Measurements from ENCODE around the gene JMJD1C. TPM values are rescaled to one million over a fixed set of nuclear protein-coding genes. Genes with fewer than 3 reads are reported as not detected.
A peak's percentile ranks its signal among the peaks of the same experiment; 100 is the strongest.

Gene JMJD1C
- total RNA-seq, 4 donors from 2014 or later: 41.6 to 77.8 (median 56.9) TPM

GRCh38 chr10:63452524-63452923 is 13.3 kb downstream of the JMJD1C start:
- no peak for DNase-seq
- intact Hi-C loops (cut with DNase I): no loop called here
- H3K27ac ChIP-seq: no peak overlapping the region
- TF ChIP-seq, protein P1, sequence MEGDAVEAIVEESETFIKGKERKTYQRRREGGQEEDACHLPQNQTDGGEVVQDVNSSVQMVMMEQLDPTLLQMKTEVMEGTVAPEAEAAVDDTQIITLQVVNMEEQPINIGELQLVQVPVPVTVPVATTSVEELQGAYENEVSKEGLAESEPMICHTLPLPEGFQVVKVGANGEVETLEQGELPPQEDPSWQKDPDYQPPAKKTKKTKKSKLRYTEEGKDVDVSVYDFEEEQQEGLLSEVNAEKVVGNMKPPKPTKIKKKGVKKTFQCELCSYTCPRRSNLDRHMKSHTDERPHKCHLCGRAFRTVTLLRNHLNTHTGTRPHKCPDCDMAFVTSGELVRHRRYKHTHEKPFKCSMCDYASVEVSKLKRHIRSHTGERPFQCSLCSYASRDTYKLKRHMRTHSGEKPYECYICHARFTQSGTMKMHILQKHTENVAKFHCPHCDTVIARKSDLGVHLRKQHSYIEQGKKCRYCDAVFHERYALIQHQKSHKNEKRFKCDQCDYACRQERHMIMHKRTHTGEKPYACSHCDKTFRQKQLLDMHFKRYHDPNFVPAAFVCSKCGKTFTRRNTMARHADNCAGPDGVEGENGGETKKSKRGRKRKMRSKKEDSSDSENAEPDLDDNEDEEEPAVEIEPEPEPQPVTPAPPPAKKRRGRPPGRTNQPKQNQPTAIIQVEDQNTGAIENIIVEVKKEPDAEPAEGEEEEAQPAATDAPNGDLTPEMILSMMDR (IDR thresholded peaks at IDR 0.05): no peak
- no peak for TF ChIP-seq POLR2A (IDR thresholded peaks at IDR 0.05)
- no peaks in the 10 kb centered on the region for H3K27me3 ChIP-seq
- H3K4me3 ChIP-seq: no peak overlapping the region
- H3K4me1 ChIP-seq: no peaks in the 10 kb centered on the region
- H3K9me3 ChIP-seq: no peaks in the 10 kb centered on the region
- H3K36me3 ChIP-seq: no peaks in the 10 kb centered on the region

GRCh38 chr10:63446716-63447440 is 18.9 kb downstream of the JMJD1C start:
- H3K36me3 ChIP-seq: no peaks in the 10 kb centered on the region
- DNase-seq: no peak
- peaks cover 0 to 3% (median 0%) of the 10 kb centered on the region in 3 donors for H3K4me1 ChIP-seq
- H3K27ac ChIP-seq: no peak overlapping the region
- no peak overlapping the region for H3K4me3 ChIP-seq
- 90 to 100% methylated on average over 1 of the region's 1 CpG for WGBS, 2 donors
- TF ChIP-seq, protein P1 (IDR thresholded peaks at IDR 0.05): no peak
- TF ChIP-seq POLR2A (IDR thresholded peaks at IDR 0.05): no peak
- intact Hi-C loops (cut with DNase I): no loop called here
- H3K9me3 ChIP-seq: no peaks in the 10 kb centered on the region
- H3K27me3 ChIP-seq: no peaks in the 10 kb centered on the region

- WGBS, 2 donors: 78 to 84% methylated on average over 3 of the region's 3 CpGs
- H3K4me3 ChIP-seq: no peak overlapping the region
- peaks cover 0 to 31% (median 8%) of the 10 kb centered on the region in 3 donors for H3K4me1 ChIP-seq
- no peak for TF ChIP-seq POLR2A (IDR thresholded peaks at IDR 0.05)
- TF ChIP-seq, protein P1 (IDR thresholded peaks at IDR 0.05): no peak
- H3K9me3 ChIP-seq: no peaks in the 10 kb centered on the region
- no peaks in the 10 kb centered on the region for H3K27me3 ChIP-seq
- intact Hi-C loops (cut with DNase I): no loop called here
- no peak overlapping the region for H3K27ac ChIP-seq
- H3K36me3 ChIP-seq: no peaks in the 10 kb centered on the region
- DNase-seq: no peak
These were observed 24.4 kb downstream of the JMJD1C start for GRCh38 chr10:63441404-63441803.

DNA sequence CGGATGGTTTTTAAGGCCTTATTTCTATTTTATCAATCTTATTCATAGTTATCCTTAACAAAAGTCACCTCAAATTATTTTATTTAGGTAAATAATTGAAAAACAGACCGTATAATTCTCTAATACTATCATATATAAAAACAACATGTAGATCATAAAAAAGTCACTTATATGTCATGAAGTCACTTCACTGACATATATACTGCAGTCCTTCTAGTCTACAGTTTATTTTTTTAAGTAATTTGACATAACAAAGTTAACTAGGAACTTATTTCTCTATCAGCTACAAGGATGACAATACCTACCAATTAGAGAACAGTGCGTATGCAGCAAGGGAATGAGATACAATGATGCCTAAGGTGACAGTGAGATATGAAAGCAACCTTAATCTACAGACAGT is 26.2 kb downstream of the JMJD1C start:
- intact Hi-C loops (cut with DNase I): no loop called here
- WGBS, 2 donors: 79 to 95% methylated on average over 3 of the region's 3 CpGs
- no peaks in the 10 kb centered on the region for H3K9me3 ChIP-seq
- peaks cover 0 to 44% (median 8%) of the 10 kb centered on the region in 3 donors for H3K4me1 ChIP-seq
- H3K27me3 ChIP-seq: no peaks in the 10 kb centered on the region
- DNase-seq: no peak
- no peaks in the 10 kb centered on the region for H3K36me3 ChIP-seq
- no peak overlapping the region for H3K4me3 ChIP-seq
- TF ChIP-seq, protein P1 (IDR thresholded peaks at IDR 0.05): no peak
- TF ChIP-seq POLR2A (IDR thresholded peaks at IDR 0.05): no peak
- no peak overlapping the region for H3K27ac ChIP-seq

DNA sequence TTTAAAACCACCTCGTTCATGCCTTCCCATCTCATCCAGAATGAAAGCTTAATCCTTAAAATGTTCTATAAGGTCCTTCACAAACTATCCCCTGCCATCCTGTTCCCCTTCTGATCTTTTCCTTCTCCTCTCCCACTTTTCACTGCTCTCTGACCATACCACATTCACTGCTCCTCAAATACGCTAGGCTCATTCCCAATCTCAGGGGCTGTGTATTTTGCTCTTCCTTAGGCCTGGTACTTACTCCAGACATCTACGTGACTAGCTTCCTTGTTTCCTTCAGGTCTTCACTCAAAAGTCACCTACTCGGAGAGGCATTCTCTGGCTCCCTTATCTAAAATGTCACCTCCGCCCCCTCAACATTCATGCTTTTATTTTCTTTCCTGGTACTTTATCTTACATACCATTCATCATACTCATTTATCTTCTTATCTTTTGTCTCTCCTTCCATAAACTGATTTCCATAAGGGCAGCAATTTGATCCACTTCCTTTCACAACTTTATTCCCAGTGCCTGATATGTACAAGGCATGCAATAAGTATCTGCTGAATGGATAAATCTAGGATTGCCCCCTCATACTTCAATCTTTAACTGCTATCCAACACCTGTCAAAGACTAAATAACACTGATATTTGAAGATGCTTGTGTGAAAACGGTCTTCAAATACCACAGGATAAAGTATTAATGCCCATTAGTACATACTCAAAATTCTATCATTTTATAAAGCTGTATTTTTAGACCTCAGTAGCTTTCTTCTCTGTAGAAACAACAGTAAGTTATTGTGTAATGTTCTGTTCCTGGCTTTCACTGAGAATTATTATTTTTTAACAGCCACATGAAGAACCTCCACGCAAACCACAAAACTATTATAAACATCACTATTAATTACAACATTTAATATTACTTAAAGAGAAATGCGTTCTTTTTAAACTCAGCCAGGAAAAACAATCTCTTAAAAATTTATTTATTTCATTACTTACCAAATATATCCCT is 27.0 kb downstream of the JMJD1C start:
- 76 to 78% methylated on average over 8 of the region's 8 CpGs for WGBS, 2 donors
- Histone ChIP-seq H3K36me3 (no peaks in the 10 kb centered on the region), H3K4me1 (peaks cover 0 to 52% (median 8%) of the 10 kb centered on the region in 3 donors), H3K27ac (peak overlapping the region in 1 of 4 donors; percentile 43), H3K4me3 (no peak overlapping the region), H3K9me3 (no peaks in the 10 kb centered on the region), H3K27me3 (no peaks in the 10 kb centered on the region)
- no peak for DNase-seq
- intact Hi-C loops (cut with DNase I): no loop called here
- no peak for TF ChIP-seq POLR2A (IDR thresholded peaks at IDR 0.05)
- TF ChIP-seq, protein P1 (IDR thresholded peaks at IDR 0.05): no peak
